ENCODE results near the gene STX1A.
A peak's percentile ranks its signal among the peaks of the same experiment; 100 is the strongest.

Gene STX1A

GRCh38 chr7:73736885-73737284 lies 17.4 kb upstream of the STX1A start:
- DNase-seq (ENCODE audit: extremely low read depth, low read depth), result no peak
- H3K4me3 ChIP-seq (replicated peaks; ENCODE audit: low read depth, low read length), result no peak overlapping the region
- TF ChIP-seq, protein P1, sequence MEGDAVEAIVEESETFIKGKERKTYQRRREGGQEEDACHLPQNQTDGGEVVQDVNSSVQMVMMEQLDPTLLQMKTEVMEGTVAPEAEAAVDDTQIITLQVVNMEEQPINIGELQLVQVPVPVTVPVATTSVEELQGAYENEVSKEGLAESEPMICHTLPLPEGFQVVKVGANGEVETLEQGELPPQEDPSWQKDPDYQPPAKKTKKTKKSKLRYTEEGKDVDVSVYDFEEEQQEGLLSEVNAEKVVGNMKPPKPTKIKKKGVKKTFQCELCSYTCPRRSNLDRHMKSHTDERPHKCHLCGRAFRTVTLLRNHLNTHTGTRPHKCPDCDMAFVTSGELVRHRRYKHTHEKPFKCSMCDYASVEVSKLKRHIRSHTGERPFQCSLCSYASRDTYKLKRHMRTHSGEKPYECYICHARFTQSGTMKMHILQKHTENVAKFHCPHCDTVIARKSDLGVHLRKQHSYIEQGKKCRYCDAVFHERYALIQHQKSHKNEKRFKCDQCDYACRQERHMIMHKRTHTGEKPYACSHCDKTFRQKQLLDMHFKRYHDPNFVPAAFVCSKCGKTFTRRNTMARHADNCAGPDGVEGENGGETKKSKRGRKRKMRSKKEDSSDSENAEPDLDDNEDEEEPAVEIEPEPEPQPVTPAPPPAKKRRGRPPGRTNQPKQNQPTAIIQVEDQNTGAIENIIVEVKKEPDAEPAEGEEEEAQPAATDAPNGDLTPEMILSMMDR (IDR thresholded peaks at IDR 0.05; ENCODE audit: low read depth, low read length, missing control alignments), result no peak

GRCh38 chr7:73735528-73735905 lies 16.0 kb upstream of the STX1A start:
- TF ChIP-seq, protein P1 (IDR thresholded peaks at IDR 0.05; ENCODE audit: low read depth, low read length, missing control alignments), result no peak

DNA sequence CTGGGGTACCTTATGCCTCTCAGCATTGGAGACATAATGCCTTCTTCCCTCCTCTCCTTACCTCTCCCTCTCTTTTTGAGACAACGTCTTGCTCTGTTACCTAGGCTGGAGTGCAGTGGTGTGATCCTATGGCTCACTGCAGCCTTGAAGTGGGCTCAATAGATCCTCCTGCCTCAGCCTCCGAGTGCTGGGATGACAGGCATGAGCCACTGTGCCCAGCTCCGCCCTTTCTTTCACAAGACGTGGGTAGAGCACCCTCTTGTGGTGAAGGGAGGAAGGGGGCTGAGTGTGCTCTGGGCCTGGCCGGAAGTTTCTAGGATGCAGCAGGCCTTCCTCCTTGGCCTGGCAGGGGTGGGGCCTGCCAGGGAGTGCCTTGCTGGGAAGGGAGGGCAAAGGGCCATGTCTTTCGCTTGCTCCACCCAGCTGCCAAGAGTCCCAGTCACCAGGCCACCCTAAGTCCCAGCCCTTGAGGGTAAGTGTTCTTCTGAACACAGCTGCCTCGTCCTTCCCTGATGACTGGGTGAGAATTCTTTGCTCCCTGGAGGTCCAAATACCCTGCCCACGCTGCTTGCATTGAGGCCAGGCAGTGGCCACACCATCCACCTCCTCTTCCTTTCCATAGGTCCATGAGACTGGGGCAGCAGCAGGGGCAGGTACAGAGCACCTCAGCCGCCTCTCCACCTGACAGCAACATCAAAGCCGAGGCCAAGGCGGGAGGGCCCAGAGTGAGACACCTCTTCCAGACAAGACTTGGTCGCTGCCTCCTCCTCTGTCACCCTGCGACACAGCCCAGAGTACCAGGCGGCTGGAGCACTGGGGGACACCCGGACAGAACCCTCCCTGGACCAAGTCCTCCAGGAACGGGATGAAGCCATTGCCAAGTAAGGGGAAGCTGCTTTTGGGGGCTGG lies 15.4 kb upstream of the STX1A start:
- peak; percentile 80 for DNase-seq (ENCODE audit: extremely low read depth, low read depth)
- TF ChIP-seq, protein P1 (IDR thresholded peaks at IDR 0.05; ENCODE audit: low read depth, low read length, missing control alignments), result peak; percentile 94
- no peak overlapping the region for H3K4me3 ChIP-seq (replicated peaks; ENCODE audit: low read depth, low read length)

More at GRCh38 chr7:73735528-73735905, 16.0 kb upstream of the STX1A start:
- DNase-seq (ENCODE audit: extremely low read depth, low read depth), result no peak
- H3K4me3 ChIP-seq (replicated peaks; ENCODE audit: low read depth, low read length), result no peak overlapping the region

- TF ChIP-seq, protein P1 (IDR thresholded peaks at IDR 0.05; ENCODE audit: low read depth, low read length, missing control alignments), result no peak
- no peak for DNase-seq (ENCODE audit: extremely low read depth, low read depth)
- no peak overlapping the region for H3K4me3 ChIP-seq (replicated peaks; ENCODE audit: low read depth, low read length)
Observed at GRCh38 chr7:73732397-73732796, 12.9 kb upstream of the STX1A start.

GRCh38 chr7:73730485-73730884 lies 11.0 kb upstream of the STX1A start:
- no peak overlapping the region for H3K4me3 ChIP-seq (replicated peaks; ENCODE audit: low read depth, low read length)
- no peak for DNase-seq (ENCODE audit: extremely low read depth, low read depth)
- TF ChIP-seq, protein P1 (IDR thresholded peaks at IDR 0.05; ENCODE audit: low read depth, low read length, missing control alignments), result no peak

- no peak for DNase-seq (ENCODE audit: extremely low read depth, low read depth)
- H3K4me3 ChIP-seq (replicated peaks; ENCODE audit: low read depth, low read length), result no peak overlapping the region
- TF ChIP-seq, protein P1 (IDR thresholded peaks at IDR 0.05; ENCODE audit: low read depth, low read length, missing control alignments), result no peak
Observed at GRCh38 chr7:73728551-73728950, 9.1 kb upstream of the STX1A start.

Measured in HFF-Myc (cell line).